HG03342 (cell line): Measurements from ENCODE around the gene NSUN7.
A peak's percentile ranks its signal among the peaks of the same experiment; 100 is the strongest.
"Not testable (repeated sequence)": the region's sequence is repeated elsewhere in the genome, so short reads cannot be mapped to it uniquely, and the experiment has no call there.

Experiments
- ATAC-seq: cut with Tn5 transposase; IDR thresholded peaks from one replicate; pipeline ENCODE4 v1.9.1; 2021; ENCODE audit warnings: mild to moderate bottlenecking, moderate library complexity; ENCODE audit not compliant: unreplicated experiment

NSUN7 gene

DNA sequence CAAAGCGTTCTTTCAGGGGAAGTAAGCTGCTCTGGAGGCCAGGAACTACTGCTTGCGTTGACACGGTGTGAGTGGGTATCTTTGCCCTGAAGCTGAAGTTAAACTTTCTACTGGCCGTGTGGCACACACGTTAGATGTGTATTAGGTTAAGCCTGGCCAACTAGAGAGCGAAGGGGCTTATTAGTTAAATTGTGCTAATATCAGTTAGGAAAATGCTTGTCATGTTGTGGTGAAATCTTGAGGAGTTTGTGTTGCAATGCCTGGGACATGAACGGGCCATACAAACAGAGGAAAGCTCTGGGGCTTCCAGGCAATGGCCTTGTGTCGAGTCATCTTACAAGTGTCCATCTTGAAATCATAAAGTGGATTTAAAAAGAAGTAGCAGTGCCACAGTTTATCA lies 62.6 kb downstream of the NSUN7 start:
- ATAC-seq: no peak

DNA sequence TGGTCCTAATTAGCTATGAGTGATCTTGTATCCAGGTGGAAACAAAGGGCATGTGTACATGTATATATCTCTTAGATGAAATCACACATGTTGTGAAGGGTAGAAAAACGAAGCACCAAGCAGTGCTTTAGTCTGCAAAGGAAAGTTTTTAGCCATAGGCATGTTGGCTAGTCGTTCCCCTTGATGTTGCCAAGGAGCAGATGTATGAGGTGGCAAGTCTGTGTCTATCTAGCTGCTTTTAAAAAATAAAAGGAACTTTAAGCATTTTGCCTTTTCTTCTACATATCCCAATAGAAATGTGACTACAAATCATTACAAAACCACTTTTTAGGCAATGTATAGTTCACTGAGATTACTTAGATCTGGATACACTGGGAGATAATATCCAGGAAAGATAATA lies 63.1 kb downstream of the NSUN7 start:
- ATAC-seq: no peak

DNA sequence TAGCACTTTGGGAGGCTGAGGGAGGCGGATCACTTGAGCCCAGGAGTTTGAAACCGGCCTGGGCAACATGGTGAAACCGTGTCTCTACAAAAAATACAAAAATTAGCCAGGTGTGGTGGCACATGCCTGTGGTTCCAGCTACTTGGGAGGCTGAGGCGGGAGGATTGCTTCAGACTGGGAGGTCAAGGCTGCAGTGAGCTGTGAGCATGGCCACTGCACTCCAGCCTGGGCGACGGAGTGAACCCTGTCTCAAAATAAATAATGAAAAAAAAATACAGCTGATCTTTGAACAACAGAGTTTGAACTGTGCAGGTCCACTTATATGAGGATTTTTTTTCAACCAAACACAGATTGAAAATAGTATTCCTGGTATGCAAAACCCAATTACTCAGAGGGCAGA lies 67.4 kb downstream of the NSUN7 start:
- not testable (repeated sequence) for ATAC-seq

DNA sequence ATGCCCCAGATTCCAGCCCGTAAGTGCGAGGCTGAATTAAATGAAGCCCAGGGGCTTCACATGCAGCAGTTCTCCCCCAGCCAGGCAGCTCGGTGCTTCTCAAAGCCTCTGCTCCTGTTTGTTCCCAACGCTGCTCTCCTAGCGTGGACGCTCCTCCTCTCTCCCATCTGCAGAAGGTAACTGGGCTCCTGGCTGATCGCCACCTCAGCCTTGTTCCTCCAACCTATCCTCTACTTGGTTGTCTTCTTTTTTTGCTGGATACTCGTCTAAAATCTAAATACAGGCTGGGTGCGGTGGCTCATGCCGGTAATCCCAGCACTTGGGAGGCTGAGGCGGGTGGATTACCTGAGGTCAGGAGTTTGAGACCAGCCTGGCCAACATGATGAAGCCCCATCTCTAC lies 70.3 kb downstream of the NSUN7 start:
- no peak for ATAC-seq

DNA sequence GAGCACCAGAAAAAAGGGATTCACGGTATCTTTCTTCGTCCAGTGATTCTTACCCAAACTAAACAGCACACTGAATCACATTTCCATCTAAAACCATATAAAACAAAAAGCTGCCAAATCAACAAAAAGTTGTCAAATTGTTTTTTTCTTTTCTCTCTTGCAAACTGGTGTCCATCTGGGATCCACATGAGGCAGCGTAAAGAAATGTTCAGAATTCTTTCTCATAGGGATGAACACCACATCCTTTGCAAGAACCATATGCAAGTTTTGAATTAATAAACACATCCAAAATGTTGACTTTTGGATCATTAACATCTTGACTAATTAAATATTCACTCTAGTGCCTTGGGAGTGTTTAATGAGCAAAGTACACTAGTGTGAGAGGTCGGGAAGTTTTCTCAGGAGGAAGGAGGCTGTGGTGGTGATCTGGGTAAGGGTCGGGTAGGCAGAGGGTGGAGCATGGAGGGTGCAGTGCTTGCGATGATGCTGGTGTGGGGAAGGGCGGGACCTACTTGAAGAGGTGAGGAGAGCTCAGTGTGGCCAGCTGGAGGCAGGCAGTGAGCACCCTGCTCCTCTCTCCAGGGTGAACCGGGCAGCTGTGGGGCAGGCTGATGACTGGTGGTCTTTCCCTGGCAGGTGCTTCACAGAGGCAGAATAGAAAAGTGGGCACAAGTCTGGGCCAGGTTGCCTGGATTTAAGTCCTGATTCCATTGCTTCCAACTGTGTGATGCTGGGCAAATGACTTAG lies 72.8 kb downstream of the NSUN7 start:
- no peak for ATAC-seq

DNA sequence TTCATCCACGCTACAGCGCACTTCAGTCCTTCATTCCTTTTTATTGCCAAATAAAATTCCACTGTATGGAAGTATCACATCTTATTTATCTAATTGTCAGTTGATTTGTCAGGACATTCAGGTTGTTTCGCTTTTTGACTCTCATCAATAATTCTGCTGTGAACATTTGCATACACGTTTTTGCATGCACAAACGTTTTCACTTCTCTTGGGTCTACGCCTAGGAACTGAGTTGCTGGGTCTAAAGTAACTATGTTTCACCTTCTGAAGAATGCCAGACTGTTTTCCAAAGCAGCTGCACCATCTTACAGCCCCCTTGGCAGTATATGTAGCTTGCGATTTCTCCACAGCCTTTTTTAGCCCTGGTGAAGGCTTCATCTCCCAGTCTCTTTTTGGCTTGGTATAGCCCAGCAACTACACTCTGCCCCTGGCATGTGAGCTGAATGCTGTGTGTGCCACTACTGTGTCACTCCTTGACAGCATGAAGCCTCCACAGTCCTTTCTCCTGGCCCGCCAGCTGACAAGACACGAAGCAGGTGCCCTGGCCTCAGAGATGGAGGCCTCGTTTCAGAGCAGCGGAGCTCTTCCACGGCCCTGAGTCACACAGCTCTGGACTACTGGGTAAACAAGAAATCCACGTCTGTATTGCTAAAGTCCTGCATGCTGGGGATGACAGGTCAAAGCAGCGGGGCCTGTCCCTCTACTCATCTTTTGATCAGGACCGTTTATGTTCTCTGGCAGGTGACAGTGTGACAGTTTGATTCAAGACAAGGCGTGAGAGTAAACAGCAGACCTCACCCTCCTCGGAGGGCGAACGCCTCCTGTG lies 75.5 kb downstream of the NSUN7 start:
- peak; percentile 59 for ATAC-seq

DNA sequence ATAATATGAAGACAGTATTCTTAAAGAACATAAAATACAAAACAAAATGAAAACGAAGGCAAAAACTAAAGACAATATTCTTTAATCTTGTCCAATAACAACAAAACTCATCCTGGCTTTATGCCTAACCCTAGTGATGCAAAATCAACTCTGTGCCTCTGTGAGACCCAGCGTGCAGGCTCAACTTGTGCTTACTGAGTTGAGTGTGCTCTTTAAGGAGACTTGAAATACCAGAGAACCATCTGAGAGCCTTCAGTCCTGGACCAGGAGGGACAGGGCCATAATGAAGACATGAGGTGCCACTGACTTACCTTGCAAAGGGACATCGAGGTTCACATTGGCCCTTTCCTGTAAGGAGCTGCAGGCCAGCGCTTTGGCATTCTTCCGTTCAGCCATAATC lies 77.1 kb downstream of the NSUN7 start:
- no peak for ATAC-seq

DNA sequence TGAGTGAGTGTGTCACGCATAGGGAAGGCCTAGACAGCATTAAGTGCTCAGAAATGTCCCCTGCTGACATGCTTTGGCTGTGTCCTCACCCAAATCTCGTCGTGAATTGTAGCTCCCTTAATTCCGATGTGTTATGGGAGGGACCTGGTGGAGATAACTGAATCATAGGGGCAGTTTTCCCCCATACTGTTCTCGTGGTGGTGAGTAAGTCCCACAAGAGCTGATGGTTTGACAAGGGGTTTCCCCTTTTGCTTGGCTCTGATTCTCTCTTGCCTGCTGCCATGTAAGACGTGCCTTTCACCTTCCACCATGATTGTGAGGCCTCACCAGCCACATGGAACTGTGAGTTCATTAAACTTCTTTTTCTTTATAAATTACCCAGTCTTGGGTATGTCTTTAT lies 78.0 kb downstream of the NSUN7 start:
- no peak for ATAC-seq

DNA sequence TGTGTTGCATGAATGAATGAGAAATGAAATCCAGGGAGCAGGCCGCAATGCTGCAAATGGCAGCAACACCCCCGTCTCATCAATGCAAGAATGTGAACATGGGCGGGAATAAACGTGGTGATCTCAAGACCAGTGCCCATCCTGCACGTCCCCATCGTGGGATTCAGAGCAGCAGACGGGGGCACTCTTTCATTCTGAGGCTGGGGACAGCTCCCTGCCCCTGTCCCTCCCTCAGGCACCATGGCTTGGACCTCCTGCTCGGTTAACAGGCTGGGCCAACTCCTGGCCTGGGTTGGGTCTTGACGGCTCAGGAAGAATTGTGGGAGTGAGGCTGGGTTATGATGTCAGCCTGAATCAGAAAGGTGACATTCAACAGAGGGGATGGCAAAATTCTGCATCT lies 78.9 kb downstream of the NSUN7 start:
- ATAC-seq: no peak

DNA sequence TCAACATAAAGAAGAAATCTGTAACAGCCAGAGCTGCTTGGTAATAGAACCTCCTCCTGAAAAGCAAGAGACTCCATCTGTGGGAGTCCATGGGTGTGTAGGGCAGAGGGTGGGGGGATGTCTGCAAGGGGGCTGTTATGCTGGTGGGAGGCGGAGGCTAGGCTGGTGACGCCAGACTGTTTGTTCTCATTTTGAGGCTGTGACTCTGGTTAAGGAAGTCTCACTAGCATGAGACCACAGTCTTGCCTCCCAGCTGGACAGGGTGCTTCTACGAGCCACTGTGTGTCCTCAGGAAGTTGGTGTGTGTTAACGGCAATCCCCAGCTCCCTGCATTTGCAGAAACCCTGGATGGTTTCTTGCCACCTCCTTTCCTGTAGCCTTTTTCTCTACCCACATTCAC lies 79.8 kb downstream of the NSUN7 start:
- no peak for ATAC-seq

DNA sequence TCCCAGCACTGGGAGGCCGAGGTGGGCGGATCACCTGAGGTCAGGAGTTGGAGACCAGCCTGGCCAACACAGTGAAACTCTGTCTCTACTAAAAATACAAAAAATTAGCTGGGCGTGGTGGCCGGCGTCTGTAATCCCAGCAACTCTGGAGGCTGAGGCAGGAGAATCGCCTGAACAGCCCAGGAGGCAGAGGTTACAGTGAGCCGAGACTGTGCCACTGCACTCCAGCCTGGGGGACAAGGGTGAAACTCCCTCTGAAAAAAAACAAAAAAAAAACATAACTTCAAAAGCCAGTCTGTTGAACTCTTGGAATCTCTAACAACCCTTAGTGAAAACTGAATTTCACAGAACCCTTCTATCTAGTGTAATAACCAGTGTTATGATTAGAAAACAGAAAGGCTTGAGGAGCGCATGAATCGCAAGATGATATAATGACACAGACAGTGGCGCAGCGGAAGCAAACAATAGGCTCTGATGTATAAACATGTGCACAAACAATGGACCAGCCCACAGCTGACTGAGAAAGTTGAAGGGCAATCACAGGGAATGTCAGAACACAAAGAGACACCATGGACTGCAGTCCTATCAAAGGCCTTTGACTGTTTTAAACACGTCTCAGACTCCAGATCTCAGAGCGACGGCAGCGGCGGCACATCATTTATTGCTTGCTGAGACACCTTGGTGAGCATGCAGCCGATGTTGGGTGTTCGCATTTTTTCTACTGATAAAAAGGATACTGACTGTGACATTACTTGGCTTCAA lies 81.6 kb downstream of the NSUN7 start:
- ATAC-seq: no peak

DNA sequence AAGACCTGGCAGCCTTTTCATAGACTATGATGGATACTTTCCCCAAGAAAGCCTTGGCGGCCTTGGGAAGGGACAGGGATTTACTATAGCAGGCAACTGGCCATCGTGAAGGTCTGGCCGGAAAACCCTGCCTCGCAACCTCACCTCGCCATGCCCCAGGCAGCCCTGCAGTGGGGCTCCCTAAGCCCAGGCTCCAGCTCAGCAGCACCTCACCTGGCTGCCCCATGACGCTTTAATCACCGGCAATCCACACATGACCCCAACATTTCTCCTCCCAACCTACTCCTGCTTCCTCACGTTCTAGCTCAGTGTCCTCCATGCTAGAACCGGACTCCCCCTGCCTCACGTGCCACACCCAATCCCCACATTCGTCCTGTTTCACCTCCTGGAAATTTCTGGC lies 82.4 kb downstream of the NSUN7 start:
- no peak for ATAC-seq

DNA sequence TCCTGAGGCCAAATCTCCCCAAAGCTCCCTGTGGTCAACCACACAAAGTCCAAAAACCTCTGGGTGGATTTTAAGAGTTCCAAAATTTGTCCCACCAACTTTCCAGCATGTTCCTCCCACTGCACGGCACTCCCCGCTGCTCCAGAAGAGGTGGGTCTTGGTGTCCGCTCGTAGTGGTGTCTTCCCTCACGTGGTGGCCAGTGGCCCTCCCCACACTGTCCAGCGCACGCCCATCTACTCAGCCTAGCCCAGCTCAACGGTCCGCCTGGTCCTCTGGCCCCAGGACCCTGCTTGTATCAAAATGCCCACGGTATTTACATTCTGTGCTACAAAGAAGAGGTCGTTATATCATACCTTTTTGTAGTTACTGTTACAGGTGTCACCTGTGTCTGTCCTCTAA lies 83.5 kb downstream of the NSUN7 start:
- ATAC-seq: no peak

DNA sequence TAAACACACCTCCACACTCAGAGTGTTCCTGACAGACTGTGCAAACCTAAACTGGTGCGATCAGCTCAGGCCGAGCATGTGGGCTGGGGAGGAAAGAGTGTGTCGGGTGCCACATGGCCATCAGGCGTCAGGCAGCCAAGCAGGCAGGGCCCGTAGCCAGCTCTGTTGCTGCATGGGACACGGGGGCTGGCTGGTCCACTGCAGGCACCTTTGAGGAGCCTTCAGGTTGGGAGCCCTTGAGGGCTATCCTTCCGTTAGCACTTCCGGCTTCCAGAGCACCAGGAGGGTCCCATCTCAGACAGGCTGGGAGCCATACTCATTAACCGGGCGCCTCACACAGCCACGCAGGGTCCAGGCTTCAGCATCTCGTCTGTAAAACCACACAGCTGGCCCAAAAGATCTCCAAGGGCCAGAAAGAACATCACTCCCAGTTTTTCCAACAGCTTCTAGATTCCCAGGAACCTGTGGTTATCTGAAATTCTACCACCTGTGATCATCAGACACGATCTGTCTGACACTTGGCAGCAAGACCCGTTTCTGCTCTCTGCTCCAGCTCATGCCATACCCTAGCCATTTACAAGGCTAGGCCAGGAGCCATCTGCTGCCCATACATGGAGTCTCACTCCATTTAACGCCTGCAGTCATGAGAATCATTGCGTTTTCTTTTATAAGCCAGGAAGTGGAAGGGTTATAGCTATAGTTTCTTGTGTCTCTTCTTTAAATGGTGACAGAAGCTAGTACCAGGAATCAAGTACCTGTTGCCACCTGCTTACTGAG lies 87.5 kb downstream of the NSUN7 start:
- ATAC-seq: no peak

DNA sequence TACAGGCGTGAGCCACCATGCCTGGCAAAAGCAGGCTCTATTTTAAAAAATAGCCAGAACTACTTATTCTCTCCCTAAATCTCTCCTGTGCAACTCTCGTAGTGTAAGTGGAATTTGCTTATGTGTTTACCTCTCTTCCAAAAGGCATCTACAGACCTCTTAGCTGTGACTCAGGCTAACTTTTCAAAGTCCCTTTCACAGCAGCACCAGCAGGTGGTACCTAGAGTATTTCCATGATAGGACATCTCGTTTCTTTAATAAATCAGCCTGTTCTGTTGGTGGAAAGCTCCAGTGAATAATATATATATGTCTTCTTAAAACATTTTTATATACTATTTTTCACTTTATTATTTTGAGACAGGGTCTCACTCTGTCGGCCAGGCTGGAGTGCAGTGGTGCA lies 89.0 kb downstream of the NSUN7 start:
- ATAC-seq: no peak

DNA sequence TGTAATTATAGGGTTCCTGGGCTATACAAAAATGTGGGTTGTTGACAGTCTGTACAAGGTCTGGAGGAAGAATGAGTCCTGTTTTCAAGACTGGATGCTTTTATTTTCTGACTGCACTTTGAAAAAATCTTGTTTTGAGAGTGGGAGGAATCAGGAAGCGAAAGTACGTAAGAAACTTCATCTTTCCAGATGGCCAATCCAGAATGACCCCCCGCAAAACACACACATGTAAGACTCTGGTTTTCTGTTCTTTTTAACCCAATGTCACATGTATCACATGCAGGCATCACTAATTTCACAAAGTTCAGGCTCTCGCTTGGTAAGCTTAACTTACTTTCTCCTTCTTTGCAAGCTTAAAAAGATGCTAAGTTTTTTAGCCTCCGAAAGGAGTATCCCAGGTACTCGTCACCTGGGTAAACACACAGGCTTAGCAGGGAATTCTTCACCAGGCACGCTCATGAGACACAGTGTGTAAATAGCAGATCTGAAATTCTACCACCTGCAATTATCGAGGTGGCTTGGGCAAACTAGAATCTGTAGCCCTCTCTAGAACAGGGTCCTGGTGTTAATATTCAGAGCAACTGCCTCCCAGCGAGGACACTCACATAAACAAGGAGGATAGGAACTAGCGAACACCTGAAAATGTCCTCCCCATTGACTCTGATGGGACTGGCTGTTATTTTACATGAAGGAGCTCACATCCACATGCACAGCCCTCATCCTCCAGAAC lies 90.7 kb downstream of the NSUN7 start:
- peak; percentile 30 for ATAC-seq

DNA sequence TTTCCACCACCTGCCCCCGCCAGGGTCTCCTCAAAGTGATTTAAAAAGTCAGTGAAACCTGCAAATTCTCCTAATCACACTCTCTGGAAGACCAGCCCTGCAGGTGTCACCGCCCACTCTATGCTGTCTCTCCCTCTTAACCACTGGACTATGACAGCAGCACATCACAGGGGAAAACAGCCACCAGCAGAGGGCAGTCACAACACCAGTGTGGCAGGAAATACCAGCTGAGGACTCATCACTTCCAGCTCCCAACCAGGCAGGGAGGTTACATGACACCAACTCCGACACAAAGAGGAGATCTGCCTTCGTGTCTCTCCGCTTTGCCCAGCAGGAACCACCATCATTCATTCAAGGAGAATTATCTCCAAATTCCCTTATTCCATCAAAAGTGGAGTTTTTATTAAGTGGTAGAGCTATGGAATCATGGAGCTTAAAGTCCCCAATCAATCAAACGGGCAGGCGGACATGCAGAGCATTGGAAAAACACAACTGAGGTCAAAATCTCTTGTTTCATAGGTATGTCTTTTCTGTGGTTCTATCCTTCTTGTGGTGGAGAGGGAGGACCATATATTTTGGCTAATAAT lies 91.3 kb downstream of the NSUN7 start:
- peak; percentile 62 for ATAC-seq

DNA sequence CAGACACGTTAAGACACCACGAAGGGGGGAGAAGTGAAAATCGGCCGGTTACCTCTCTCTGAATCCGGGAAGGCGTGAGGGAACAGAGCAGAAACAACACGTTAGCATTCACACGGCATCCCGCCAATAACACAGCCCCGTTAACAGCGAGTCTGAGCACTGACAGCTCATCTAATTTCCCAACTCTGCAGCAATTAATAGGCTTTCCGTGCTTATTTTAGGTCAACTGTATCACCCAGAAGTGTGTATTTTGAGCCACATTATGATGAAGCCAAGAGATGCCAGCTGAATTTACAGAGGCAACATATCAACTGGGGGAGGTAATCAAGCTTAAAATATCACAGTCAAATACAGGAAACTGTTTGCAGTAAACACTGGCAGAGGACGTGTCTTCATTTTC lies 92.6 kb downstream of the NSUN7 start:
- ATAC-seq: no peak

DNA sequence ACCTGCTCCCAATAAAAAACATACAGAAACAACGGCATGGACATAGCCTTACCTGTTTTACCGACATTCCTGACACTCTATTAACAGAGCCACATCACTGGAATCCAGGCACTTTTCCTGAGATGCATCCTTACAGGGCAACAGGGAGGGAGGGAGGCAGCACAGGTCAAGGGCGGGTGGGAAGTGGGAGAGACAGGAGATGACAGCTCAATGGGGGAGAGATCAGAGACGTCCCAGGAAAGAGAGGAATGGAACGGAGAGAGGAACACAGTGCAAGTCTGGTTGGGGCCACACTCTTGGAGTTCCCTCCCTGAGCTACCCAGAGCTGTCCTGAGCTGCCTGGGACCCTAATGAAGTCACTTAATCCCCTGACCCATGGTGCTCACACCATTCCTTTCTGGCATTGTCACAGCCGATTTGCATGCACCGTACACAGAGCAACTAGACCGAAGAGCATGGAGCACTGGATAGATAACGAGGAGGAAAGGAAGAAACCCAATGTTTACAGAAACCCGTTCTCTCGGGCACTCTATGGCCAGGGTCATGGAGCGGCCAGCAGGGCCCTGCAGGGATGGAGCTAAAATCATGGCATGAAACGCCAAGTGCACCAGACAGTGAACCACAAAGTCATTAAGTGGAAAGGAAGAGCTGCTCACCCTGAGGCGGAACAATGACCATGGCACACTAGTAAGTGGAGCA lies 93.1 kb downstream of the NSUN7 start:
- no peak for ATAC-seq
